WTC11 (cell line): ENCODE data around the gene ACTN2. TPM values are rescaled to one million over a fixed set of nuclear protein-coding genes. Genes with fewer than 3 reads are reported as not detected.

Experiments
- ATAC-seq: fragments of 200-7000 bp; cut with Tn5 transposase; 2 replicates; pipeline ENCODE4 v1.10.0; 2021; ENCODE audit warnings: mild to moderate bottlenecking, moderate library complexity
- CTCF ChIA-PET: fragments of 300-600 bp; sonication (Branson Sonifier 250); formaldehyde crosslinking; loops from one replicate; lab custom pipeline; 2021; ENCODE audit warnings: antibody characterized with exemption; lab: Charles Lee
- POLR2A ChIA-PET: fragments of 350-600 bp; sonication (Branson Sonifier 250); formaldehyde crosslinking; loops from one replicate; lab custom pipeline; 2021; ENCODE audit warnings: antibody characterized with exemption; lab: Charles Lee
- DNase-seq: peaks from one replicate; pipeline ENCODE4 v3.0.0; 2021; ENCODE audit warnings: low spot score
- H3K27ac Mint-ChIP-seq: 2 replicates; pipeline ENCODE4 v1.8.0; 2021; ENCODE audit warnings: mixed read lengths
- H3K27me3 Mint-ChIP-seq: 2 replicates; pipeline ENCODE4 v1.8.0; 2021; ENCODE audit warnings: low read depth, mild to moderate bottlenecking, moderate library complexity, mixed read lengths
- H3K36me3 Mint-ChIP-seq: 2 replicates; pipeline ENCODE4 v1.8.0; 2021; ENCODE audit warnings: mixed read lengths
- H3K4me1 Mint-ChIP-seq: 2 replicates; pipeline ENCODE4 v1.8.0; 2022; ENCODE audit warnings: mixed read lengths
- H3K4me3 Mint-ChIP-seq: 2 replicates; pipeline ENCODE4 v1.8.0; 2021; ENCODE audit warnings: mild to moderate bottlenecking, moderate library complexity, mixed read lengths
- H3K9me3 Mint-ChIP-seq: 2 replicates; pipeline ENCODE4 v1.8.0; 2021; ENCODE audit warnings: mixed read lengths
- CREB1 ChIP-seq: sonication (generic); formaldehyde crosslinking; IDR thresholded peaks from 2 replicates; pipeline ENCODE4 v1.8.0; 2023; ENCODE audit warnings: mild to moderate bottlenecking, missing genetic modification reagents
- EMX1 ChIP-seq: fragments of 250-450 bp; sonication (Bioruptor Pico); IDR thresholded peaks from 2 replicates; pipeline ENCODE4 v1.8.0; 2021; ENCODE audit warnings: mild to moderate bottlenecking
- ESRRA ChIP-seq: sonication (generic); formaldehyde crosslinking; IDR thresholded peaks from 2 replicates; pipeline ENCODE4 v1.8.1; 2022; ENCODE audit warnings: mild to moderate bottlenecking, missing genetic modification reagents, borderline replicate concordance
- GABPB1 ChIP-seq: sonication (generic); formaldehyde crosslinking; IDR thresholded peaks from 2 replicates; pipeline ENCODE4 v1.8.1; 2023; ENCODE audit warnings: mild to moderate bottlenecking, missing genetic modification reagents
- GRHL2 ChIP-seq: fragments of 250-450 bp; sonication (Bioruptor Pico); IDR thresholded peaks from 2 replicates; pipeline ENCODE4 v1.8.0; 2022; ENCODE audit warnings: mild to moderate bottlenecking, moderate library complexity; ENCODE audit not compliant: insufficient replicate concordance, severe bottlenecking
- GTF2I ChIP-seq: fragments of 250-450 bp; sonication (Bioruptor Pico); conservative IDR thresholded peaks from 2 replicates; pipeline ENCODE4 v1.4.0; 2021; ENCODE audit warnings: mild to moderate bottlenecking
- HMGA2 ChIP-seq: fragments of 250-450 bp; sonication (Bioruptor Pico); IDR thresholded peaks from 2 replicates; pipeline ENCODE4 v1.4.0; 2021; ENCODE audit warnings: mild to moderate bottlenecking, moderate library complexity
- IRF2 ChIP-seq: sonication (generic); formaldehyde crosslinking; IDR thresholded peaks from 2 replicates; pipeline ENCODE4 v1.8.0; 2022; ENCODE audit warnings: low read depth, missing genetic modification reagents, borderline replicate concordance
- KAT7 ChIP-seq: sonication (generic); formaldehyde crosslinking; IDR thresholded peaks from 2 replicates; pipeline ENCODE4 v1.8.1; 2023; ENCODE audit warnings: missing genetic modification reagents, mild to moderate bottlenecking, borderline replicate concordance
- NFATC4 ChIP-seq: fragments of 250-450 bp; sonication (Bioruptor Pico); IDR thresholded peaks from 2 replicates; pipeline ENCODE4 v1.9.0; 2021; ENCODE audit warnings: mild to moderate bottlenecking
- RELA ChIP-seq: sonication (generic); formaldehyde crosslinking; IDR thresholded peaks from 2 replicates; pipeline ENCODE4 v1.8.1; 2022; ENCODE audit warnings: missing genetic modification reagents, mild to moderate bottlenecking, borderline replicate concordance
- SMAD4 ChIP-seq: sonication (generic); formaldehyde crosslinking; IDR thresholded peaks from 2 replicates; pipeline ENCODE4 v1.8.0; 2022; ENCODE audit warnings: mild to moderate bottlenecking, missing genetic modification reagents
- SOX15 ChIP-seq: fragments of 250-450 bp; sonication (Bioruptor Pico); IDR thresholded peaks from 2 replicates; pipeline ENCODE4 v1.9.0; 2021; ENCODE audit warnings: mild to moderate bottlenecking
- SP1 ChIP-seq: sonication (generic); formaldehyde crosslinking; conservative IDR thresholded peaks from 2 replicates; pipeline ENCODE4 v1.8.1; 2022; ENCODE audit warnings: missing genetic modification reagents
- TEAD4 ChIP-seq: sonication (generic); formaldehyde crosslinking; IDR thresholded peaks from 2 replicates; pipeline ENCODE4 v1.8.0; 2022; ENCODE audit warnings: mild to moderate bottlenecking, missing genetic modification reagents
- ZNF219 ChIP-seq: sonication (generic); formaldehyde crosslinking; IDR thresholded peaks from 2 replicates; pipeline ENCODE4 v1.8.0; 2023; ENCODE audit warnings: missing genetic modification reagents, mild to moderate bottlenecking, borderline replicate concordance
- ZNF263 ChIP-seq: sonication (generic); formaldehyde crosslinking; IDR thresholded peaks from 2 replicates; pipeline ENCODE4 v1.8.1; 2022; ENCODE audit warnings: low read depth, mild to moderate bottlenecking, moderate library complexity, missing genetic modification reagents
- ZNF317 ChIP-seq: sonication (generic); formaldehyde crosslinking; IDR thresholded peaks from 2 replicates; pipeline ENCODE4 v1.8.1; 2023; ENCODE audit warnings: low read depth, mild to moderate bottlenecking, moderate library complexity, missing genetic modification reagents, borderline replicate concordance
- ZNF396 ChIP-seq: fragments of 250-450 bp; sonication (Bioruptor Pico); IDR thresholded peaks from 2 replicates; pipeline ENCODE4 v1.8.0; 2021; ENCODE audit warnings: mild to moderate bottlenecking, moderate library complexity, borderline replicate concordance
- ZNF416 ChIP-seq: fragments of 250-450 bp; sonication (Bioruptor Pico); IDR thresholded peaks from 2 replicates; pipeline ENCODE4 v1.9.0; 2021; ENCODE audit warnings: mild to moderate bottlenecking, inconsistent platforms
- total RNA-seq: library from RNA; stranded (reverse); gene quantifications from 3 replicates; pipeline ENCODE4 v1.2.3, GENCODE V29; 2021
- TF ChIP-seq, protein P1 (sequence below): fragments of 250-450 bp; sonication (Bioruptor Pico); IDR thresholded peaks from 2 replicates; pipeline ENCODE4 v1.9.0; 2021; ENCODE audit warnings: mild to moderate bottlenecking
- TF ChIP-seq, protein P2 (sequence below): sonication (generic); formaldehyde crosslinking; IDR thresholded peaks from 2 replicates; pipeline ENCODE4 v1.8.1; 2023; ENCODE audit warnings: mild to moderate bottlenecking, missing genetic modification reagents, moderate library complexity
- TF ChIP-seq, protein P3 (sequence below): sonication (generic); formaldehyde crosslinking; IDR thresholded peaks from 2 replicates; pipeline ENCODE4 v1.8.1; 2023; ENCODE audit warnings: mild to moderate bottlenecking, missing genetic modification reagents, borderline replicate concordance
- TF ChIP-seq, protein P4 (sequence below): fragments of 250-450 bp; sonication (Bioruptor Pico); IDR thresholded peaks from 2 replicates; pipeline ENCODE4 v1.9.0; 2021; ENCODE audit warnings: moderate library complexity, mild to moderate bottlenecking, inconsistent platforms, borderline replicate concordance
- TF ChIP-seq, protein P5 (sequence below): sonication (generic); formaldehyde crosslinking; IDR thresholded peaks from 2 replicates; pipeline ENCODE4 v1.8.1; 2023; ENCODE audit warnings: mild to moderate bottlenecking, missing genetic modification reagents, moderate library complexity
- TF ChIP-seq, protein P6 (sequence below): sonication (generic); formaldehyde crosslinking; IDR thresholded peaks from 2 replicates; pipeline ENCODE4 v1.8.1; 2023; ENCODE audit warnings: mild to moderate bottlenecking, missing genetic modification reagents

The ACTN2 gene
- total RNA-seq, 1 experiment from 2014 or later, result 2.0 TPM

DNA sequence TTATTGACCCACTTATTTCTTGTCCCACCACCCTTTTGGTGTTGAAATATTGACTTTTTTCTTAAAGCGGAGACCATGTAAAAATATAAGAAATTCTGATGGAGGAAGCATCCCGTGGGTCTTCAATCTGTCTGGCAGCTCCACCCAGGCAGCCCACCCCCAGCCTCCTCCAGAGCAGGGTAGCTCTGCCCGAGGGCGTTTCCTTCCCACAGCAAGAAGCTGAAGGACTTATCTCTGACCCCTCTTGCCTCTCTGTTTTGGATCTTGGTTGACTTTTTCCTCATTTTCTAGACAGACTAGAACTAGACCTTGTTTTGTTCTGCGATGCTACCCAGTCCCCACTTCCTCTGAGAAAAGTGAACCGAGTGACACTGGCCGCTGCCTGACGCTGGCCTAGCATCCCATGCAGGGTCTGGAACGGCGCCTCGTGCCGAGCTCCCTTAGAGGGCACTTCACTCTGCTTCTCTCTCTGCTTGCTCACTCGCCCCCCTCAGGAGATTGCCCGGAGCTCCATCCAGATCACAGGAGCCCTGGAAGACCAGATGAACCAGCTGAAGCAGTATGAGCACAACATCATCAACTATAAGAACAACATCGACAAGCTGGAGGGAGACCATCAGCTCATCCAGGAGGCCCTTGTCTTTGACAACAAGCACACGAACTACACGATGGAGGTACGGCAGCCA, 68.4 kb downstream of the ACTN2 start (continued):
- TF ChIP-seq, protein P1, sequence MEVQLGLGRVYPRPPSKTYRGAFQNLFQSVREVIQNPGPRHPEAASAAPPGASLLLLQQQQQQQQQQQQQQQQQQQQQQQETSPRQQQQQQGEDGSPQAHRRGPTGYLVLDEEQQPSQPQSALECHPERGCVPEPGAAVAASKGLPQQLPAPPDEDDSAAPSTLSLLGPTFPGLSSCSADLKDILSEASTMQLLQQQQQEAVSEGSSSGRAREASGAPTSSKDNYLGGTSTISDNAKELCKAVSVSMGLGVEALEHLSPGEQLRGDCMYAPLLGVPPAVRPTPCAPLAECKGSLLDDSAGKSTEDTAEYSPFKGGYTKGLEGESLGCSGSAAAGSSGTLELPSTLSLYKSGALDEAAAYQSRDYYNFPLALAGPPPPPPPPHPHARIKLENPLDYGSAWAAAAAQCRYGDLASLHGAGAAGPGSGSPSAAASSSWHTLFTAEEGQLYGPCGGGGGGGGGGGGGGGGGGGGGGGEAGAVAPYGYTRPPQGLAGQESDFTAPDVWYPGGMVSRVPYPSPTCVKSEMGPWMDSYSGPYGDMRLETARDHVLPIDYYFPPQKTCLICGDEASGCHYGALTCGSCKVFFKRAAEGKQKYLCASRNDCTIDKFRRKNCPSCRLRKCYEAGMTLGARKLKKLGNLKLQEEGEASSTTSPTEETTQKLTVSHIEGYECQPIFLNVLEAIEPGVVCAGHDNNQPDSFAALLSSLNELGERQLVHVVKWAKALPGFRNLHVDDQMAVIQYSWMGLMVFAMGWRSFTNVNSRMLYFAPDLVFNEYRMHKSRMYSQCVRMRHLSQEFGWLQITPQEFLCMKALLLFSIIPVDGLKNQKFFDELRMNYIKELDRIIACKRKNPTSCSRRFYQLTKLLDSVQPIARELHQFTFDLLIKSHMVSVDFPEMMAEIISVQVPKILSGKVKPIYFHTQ, result no peak
- TF ChIP-seq ZNF263 (no peak), ZNF416 (CRISPR knock-in tag) (no peak), CREB1 (CRISPR knock-in tag) (no peak), GABPB1 (no peak), ESRRA (CRISPR knock-in tag) (no peak), TEAD4 (CRISPR knock-in tag) (no peak), GRHL2 (no peak), HMGA2 (CRISPR knock-in tag) (no peak)
- TF ChIP-seq, protein P2, sequence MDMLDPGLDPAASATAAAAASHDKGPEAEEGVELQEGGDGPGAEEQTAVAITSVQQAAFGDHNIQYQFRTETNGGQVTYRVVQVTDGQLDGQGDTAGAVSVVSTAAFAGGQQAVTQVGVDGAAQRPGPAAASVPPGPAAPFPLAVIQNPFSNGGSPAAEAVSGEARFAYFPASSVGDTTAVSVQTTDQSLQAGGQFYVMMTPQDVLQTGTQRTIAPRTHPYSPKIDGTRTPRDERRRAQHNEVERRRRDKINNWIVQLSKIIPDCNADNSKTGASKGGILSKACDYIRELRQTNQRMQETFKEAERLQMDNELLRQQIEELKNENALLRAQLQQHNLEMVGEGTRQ, result no peak
- TF ChIP-seq, protein P3, sequence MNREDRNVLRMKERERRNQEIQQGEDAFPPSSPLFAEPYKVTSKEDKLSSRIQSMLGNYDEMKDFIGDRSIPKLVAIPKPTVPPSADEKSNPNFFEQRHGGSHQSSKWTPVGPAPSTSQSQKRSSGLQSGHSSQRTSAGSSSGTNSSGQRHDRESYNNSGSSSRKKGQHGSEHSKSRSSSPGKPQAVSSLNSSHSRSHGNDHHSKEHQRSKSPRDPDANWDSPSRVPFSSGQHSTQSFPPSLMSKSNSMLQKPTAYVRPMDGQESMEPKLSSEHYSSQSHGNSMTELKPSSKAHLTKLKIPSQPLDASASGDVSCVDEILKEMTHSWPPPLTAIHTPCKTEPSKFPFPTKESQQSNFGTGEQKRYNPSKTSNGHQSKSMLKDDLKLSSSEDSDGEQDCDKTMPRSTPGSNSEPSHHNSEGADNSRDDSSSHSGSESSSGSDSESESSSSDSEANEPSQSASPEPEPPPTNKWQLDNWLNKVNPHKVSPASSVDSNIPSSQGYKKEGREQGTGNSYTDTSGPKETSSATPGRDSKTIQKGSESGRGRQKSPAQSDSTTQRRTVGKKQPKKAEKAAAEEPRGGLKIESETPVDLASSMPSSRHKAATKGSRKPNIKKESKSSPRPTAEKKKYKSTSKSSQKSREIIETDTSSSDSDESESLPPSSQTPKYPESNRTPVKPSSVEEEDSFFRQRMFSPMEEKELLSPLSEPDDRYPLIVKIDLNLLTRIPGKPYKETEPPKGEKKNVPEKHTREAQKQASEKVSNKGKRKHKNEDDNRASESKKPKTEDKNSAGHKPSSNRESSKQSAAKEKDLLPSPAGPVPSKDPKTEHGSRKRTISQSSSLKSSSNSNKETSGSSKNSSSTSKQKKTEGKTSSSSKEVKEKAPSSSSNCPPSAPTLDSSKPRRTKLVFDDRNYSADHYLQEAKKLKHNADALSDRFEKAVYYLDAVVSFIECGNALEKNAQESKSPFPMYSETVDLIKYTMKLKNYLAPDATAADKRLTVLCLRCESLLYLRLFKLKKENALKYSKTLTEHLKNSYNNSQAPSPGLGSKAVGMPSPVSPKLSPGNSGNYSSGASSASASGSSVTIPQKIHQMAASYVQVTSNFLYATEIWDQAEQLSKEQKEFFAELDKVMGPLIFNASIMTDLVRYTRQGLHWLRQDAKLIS (CRISPR knock-in tag), result no peak
- TF ChIP-seq, protein P4, sequence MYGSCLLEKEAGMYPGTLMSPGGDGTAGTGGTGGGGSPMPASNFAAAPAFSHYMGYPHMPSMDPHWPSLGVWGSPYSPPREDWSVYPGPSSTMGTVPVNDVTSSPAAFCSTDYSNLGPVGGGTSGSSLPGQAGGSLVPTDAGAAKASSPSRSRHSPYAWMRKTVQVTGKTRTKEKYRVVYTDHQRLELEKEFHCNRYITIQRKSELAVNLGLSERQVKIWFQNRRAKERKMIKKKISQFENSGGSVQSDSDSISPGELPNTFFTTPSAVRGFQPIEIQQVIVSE (CRISPR knock-in tag), result no peak

DNA sequence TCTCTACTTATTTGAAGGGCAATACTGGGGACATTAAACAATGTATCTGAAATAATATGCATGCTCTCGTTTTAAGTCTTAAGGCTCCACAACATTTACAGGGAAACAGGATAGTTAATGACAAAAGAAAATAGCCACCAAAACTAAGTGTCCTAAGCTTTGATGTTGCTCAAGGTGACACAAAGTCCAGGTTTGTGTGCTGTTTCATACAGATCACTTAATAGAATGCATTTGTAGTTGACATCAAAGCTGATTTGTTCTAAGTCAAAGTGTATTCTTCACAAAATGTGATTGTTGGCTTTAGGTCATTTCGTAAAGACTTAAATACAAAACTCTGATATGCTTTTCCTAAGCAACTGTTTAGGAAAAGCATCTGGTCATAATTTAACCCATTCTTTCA, 71.3 kb downstream of the ACTN2 start:
- ChIA-PET CTCF (interaction anchor here (1.0 kb wide), 1 partner anchor 29 kb away, joined by 3 read pairs; no protein-coding TSS in a partner anchor), POLR2A (no interaction called here)
- Mint-ChIP-seq H3K4me3 (no peak overlapping the region), H3K27ac (no peak overlapping the region), H3K27me3 (no peaks in the 10 kb centered on the region), H3K9me3 (no peaks in the 10 kb centered on the region), H3K4me1 (no peaks in the 10 kb centered on the region), H3K36me3 (peaks cover 7% of the 10 kb centered on the region; the same call in 1 of the 2 replicates)
- TF ChIP-seq GRHL2 (no peak), RELA (CRISPR knock-in tag) (no peak), ZNF317 (CRISPR knock-in tag) (no peak), IRF2 (CRISPR knock-in tag) (no peak), NFATC4 (CRISPR knock-in tag) (no peak), ZNF219 (no peak), SMAD4 (no peak), SP1 (CRISPR knock-in tag) (no peak), SOX15 (CRISPR knock-in tag) (no peak), GABPB1 (no peak), GTF2I (no peak), EMX1 (no peak), KAT7 (CRISPR knock-in tag) (no peak), ZNF396 (no peak), ESRRA (CRISPR knock-in tag) (no peak)
- TF ChIP-seq, protein P5, sequence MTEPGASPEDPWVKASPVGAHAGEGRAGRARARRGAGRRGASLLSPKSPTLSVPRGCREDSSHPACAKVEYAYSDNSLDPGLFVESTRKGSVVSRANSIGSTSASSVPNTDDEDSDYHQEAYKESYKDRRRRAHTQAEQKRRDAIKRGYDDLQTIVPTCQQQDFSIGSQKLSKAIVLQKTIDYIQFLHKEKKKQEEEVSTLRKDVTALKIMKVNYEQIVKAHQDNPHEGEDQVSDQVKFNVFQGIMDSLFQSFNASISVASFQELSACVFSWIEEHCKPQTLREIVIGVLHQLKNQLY (CRISPR knock-in tag), result no peak
- TF ChIP-seq, protein P6, sequence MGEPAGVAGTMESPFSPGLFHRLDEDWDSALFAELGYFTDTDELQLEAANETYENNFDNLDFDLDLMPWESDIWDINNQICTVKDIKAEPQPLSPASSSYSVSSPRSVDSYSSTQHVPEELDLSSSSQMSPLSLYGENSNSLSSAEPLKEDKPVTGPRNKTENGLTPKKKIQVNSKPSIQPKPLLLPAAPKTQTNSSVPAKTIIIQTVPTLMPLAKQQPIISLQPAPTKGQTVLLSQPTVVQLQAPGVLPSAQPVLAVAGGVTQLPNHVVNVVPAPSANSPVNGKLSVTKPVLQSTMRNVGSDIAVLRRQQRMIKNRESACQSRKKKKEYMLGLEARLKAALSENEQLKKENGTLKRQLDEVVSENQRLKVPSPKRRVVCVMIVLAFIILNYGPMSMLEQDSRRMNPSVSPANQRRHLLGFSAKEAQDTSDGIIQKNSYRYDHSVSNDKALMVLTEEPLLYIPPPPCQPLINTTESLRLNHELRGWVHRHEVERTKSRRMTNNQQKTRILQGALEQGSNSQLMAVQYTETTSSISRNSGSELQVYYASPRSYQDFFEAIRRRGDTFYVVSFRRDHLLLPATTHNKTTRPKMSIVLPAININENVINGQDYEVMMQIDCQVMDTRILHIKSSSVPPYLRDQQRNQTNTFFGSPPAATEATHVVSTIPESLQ (CRISPR knock-in tag), result no peak
- DNase-seq (no peak), ATAC-seq (no peak)
